Activated CD8-positive, alpha-beta memory T cell treated with anti-CD3 and anti-CD28 coated beads, Interleukin-2, amount 50 U/mL, for 24 hours (primary cell): Measurements from ENCODE around the gene PAM.
"Not testable (repeated sequence)": the region's sequence is repeated elsewhere in the genome, so short reads cannot be mapped to it uniquely, and the experiment has no call there.

Source experiments
- DNase-seq: peaks from one replicate; pipeline ENCODE4 v3.0.0-alpha.2; 2020; ENCODE audit errors: extremely low read depth

PAM gene

GRCh38 chr5:102999621-103000020 lies 244.5 kb downstream of the PAM start:
- DNase-seq: not testable (repeated sequence)

DNA sequence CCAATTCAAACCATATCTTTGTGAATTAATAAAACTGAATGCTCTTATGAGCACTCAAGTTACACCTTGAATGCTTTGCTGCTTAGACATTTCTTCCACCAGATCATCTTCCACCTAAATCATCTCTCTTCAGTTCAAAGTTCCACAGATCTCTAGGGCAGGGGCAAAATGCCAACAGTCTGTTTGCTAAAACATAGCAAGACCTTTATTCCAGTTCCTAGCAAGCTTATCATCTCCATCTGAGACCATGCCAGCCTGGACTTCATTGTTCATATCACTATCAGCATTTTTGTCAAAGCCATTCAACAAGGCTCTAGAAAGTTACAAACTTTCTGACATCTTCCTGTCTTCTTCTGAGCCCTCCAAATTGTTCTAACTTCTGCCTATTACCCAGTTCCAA lies 245.0 kb downstream of the PAM start:
- DNase-seq: no peak

DNA sequence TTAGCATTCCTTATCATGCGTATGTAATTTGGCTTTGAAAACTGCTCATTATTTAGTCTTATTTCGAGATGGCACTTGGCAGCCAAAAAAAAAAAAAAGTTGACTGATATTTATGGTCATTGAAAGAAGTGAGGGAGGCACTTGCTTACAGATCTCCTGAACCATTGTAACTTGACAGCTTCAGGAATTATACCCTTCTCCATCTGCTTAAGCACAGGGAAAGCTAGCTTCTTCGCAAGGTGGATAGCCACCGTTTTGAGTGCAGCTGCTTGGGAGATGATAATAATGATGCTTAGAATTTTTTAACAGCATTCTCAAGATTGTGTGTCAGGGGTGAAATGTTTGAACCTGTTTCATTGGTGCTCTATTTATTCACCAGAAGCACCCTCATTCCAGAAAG lies 248.8 kb downstream of the PAM start:
- no peak for DNase-seq

- DNase-seq: no peak
Observed at GRCh38 chr5:103005276-103005675, 250.2 kb downstream of the PAM start.

DNA sequence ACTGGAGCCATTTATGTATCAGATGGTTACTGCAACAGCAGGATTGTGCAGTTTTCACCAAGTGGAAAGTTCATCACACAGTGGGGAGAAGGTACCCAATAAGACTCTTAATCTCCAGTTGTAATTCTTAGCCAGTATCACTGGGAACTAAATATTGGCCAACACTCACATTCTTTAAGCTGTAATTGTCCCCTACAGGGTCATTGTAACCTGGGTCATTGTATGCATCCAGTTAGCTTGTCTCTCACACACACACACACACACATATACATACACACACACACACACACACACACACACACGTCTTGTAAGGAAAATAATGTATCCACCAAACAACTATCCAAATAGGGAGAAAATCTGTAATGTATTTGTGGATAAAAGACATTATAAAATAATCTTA lies 251.8 kb downstream of the PAM start:
- no peak for DNase-seq

DNA sequence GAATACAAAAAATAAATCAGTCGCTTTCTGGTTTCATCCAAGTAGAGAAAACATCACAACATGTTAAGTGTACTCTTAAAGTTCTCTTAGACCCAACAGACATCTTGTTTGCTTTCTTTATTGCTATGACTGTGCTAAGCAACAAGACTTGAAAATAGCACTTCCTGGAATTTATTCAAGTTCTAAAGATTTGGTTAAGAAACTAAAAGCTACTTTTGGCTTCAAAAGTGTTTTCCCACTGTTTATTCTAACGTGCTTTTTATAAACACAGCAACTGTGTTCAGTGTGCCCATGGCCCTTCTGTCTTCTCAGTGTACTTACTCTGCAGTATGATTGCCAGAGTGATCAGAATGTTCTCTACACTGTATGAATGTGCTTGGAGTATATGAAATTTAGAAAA lies 255.1 kb downstream of the PAM start:
- no peak for DNase-seq

DNA sequence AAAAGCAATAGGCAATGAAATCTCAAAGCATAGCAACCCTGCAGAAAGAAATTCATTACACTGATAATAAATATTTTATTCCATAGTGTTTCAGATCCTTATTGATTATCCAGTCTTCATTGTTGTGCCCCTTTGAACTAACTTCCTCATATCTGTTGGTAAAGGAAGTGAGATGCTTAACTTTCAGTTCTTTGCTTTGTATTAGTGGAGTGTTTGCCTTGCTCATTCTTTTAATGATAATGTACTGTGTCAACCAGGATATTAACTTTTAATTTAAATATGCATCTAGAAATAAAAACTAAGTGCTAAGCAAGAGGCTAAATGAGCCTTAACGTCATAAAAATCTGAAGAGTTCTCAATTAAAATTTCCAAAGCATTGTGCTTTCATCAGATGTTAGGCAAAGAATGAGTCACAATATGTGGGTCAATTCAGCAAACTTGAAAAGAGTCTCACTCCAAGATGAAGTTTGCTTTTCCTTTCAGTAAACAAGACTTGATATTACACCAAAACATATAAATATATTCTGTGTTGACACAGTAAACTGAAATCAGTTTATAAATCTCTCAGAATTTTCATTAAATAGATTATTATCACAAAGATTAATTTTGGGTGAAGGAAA lies 258.9 kb downstream of the PAM start:
- no peak for DNase-seq

- no peak for DNase-seq
Observed at GRCh38 chr5:103014983-103015382, 259.9 kb downstream of the PAM start.

- no peak for DNase-seq
Observed at GRCh38 chr5:103016167-103016566, 261.1 kb downstream of the PAM start.

DNA sequence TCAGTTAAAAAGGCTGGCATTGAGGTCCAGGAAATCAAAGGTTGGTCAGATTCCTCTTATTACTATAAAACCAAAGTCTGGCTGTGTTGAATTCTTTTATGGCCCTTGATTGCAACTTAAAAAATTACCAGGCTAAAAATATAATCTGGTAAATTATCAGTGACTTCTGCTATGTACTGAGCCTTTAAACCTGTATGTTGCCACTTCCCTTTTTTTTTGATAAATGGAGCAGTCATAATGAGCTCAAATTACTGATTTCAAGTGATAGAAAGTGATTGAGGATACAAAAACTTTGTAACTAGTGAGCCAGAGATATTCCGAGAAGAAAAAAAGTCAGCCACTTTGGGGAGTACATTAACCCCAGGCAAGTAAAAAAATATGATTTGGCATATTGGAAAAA lies 264.7 kb downstream of the PAM start:
- DNase-seq: no peak

DNA sequence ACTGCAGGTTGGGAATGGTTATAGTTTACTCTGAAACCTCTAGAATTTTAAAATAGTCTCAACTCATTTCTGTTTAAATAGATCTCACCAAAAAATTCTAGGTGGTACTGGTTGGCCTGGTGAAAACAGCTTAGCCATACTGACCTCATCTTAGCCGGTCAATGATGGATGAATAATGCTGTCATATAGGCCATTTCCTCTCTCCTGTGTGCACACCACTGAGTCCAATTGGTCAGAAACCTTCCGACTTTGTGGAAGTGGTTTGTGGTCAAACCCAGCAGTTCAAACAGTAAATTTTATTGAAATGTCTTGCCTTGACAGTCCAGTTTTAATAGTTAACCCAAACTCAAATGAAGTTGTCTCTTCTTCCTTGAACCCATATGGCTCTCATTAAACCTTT lies 266.2 kb downstream of the PAM start:
- no peak for DNase-seq

GRCh38 chr5:103027267-103027666 lies 272.2 kb downstream of the PAM start:
- no peak for DNase-seq

DNA sequence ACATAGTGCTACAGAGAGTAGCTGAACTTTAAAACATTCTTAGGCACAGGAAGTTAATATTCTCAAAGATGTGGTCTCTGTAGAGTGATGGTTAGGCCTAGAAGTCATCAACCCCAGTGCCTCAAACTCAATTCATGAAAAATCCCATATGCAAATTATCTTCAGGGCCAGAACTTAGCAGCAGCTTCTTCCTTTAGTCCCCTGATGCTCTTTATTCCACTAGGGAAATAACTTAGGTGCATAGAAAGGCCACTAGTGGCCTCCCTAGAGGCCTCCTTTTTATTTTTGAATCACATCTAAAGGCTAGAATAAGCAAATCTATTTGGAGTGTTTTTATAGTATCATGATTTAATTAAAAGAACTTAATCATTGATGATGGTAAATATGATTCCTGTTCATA lies 276.5 kb downstream of the PAM start:
- DNase-seq: no peak

GRCh38 chr5:103033696-103034095 lies 278.6 kb downstream of the PAM start:
- DNase-seq: no peak

GRCh38 chr5:103034662-103035392 lies 279.7 kb downstream of the PAM start:
- no peak for DNase-seq

DNA sequence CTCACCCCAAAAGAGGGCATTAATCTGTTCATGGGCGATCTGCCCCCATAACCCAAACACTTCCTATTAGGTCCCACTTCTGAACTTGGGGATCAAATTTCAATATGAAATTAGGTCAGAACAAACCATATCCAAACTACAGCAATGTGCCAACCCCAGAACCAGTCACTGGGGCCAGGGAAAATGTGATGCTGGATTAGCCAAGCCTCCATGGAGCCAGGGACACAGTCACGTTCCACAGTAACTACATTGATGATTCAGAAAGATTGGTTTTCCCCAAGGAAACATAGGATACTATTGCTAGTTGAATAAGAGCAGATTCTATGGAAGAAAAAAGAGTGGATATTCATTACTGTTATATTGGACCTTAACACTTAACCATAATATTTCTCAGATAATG lies 280.6 kb downstream of the PAM start:
- no peak for DNase-seq

DNA sequence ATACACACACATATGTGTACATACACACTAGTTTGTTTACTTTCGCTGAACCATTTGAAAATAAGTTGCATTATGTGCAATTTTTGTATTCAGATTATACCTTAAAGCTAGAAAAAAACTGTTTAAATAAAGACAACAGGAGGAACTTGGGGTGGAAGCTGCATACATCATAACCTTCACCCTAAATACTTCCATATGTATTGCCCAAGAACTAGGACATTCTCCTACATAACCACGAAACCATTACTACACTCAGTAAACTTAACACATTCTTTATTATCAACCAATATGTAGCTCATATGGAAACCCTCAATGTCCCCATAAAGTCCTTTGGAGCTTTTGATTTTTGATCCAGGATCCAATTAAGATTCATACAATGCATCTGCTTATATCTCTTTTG lies 281.5 kb downstream of the PAM start:
- no peak for DNase-seq

DNA sequence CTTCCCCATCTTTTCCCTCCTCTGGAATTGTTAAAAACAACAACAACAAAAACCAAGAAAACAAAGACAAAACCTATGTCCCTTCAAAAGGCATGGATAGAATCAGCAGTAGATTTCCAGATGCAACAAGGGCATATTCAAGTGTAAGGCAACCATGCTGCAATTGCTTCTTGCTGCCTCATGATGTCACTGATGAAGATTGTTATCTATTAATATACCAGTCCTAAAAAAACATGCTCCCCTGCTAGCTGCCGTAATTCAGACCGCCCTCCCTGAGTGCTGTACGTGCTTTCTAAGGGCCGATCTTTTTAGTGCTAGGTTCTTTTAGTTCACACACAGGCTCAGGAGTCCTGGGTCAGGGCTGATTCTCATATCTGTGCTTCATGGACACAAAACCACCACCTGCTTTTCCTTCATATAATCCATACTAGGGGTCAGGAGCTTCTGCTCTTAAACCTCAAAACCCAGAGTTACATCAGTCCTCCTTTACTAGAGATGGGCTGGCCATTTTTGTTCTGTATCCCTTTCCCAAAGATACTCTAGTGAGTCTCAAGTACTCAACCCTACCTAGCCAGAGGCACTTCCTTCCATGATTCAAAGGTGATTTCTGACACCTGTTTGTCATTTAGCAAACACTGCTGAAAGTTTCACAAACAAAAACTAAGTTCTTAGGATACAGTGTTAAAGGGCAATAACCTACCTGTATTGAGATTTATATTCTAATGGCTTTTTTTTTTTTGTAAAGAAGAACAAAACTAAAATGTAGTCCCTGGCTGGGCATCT lies 282.8 kb downstream of the PAM start:
- DNase-seq: no peak

GRCh38 chr5:103041071-103041676 lies 286.1 kb downstream of the PAM start:
- DNase-seq: no peak

GRCh38 chr5:103046706-103047105 lies 291.6 kb downstream of the PAM start:
- not testable (repeated sequence) for DNase-seq

- no peak for DNase-seq
Observed at GRCh38 chr5:103057208-103058130, 302.4 kb downstream of the PAM start.
